OCI-LY7 (cell line): ENCODE measurements around the gene IFT81.

Source experiments
- CTCF ChIP-seq: fragments of 200-600 bp; sonication (generic); conservative IDR thresholded peaks from 2 replicates; pipeline ENCODE4 v1.5.1; 2014; ENCODE audit warnings: mild to moderate bottlenecking, antibody characterized with exemption, low read length, moderate library complexity, mixed read lengths
- EZH2phosphoT487 ChIP-seq: fragments of 200-600 bp; sonication (generic); IDR thresholded peaks from 2 replicates; pipeline ENCODE4 v1.6.1; 2018; ENCODE audit warnings: low read depth, borderline replicate concordance, mild to moderate bottlenecking, mixed run types, antibody characterized with exemption, low read length, moderate library complexity, mixed read lengths

GRCh38 chr12:110159671-110160245, 35.6 kb downstream of the IFT81 start:
- no peak for TF ChIP-seq CTCF
- TF ChIP-seq EZH2phosphoT487: no peak
